Endothelial cell of umbilical vein (primary cell): ENCODE results near the gene PRR7. TPM values are rescaled to one million over a fixed set of nuclear protein-coding genes. Genes with fewer than 3 reads are reported as not detected.

Experiments
- BruUV-seq: library from RNA; stranded (reverse); fragments of 400-500 nt; replicated peaks from 2 replicates; lab custom pipeline; 2021; lab: Mats Ljungman, UMichigan
- CTCF ChIA-PET: fragments of 300-600, 350-600 bp; sonication (Branson Sonifier 250); formaldehyde crosslinking; loops from one replicate; lab custom pipeline; 2021; ENCODE audit warnings: antibody characterized with exemption, inconsistent platforms; lab: Charles Lee
- POLR2A ChIA-PET: fragments of 300-600, 350-600 bp; sonication (Branson Sonifier 250); formaldehyde crosslinking; loops from one replicate; lab custom pipeline; 2021; ENCODE audit warnings: antibody characterized with exemption, inconsistent platforms; lab: Charles Lee
- DNase-seq: peaks from one replicate; pipeline ENCODE4 v3.0.0-alpha.2; 2011; ENCODE audit warnings: low read depth, low spot score
- FAIRE-seq: peaks from 2 replicates; lab custom pipeline; 2011; peaks lifted over from hg19 to GRCh38; lab: Jason Lieb, UNC
- H2AFZ ChIP-seq: 2 replicates; pipeline ENCODE4 v1.6.0; 2012; ENCODE audit warnings: low read depth, low read length, control low read depth, inconsistent platforms
- H3K27ac ChIP-seq: 2 replicates; pipeline ENCODE4 v1.5.1; 2011; ENCODE audit warnings: low read depth, mild to moderate bottlenecking, control low read depth, low read length, moderate library complexity; ENCODE audit not compliant: insufficient read depth
- H3K27me3 ChIP-seq, 2 experiments: 2 replicates each; pipeline versions ENCODE4 v1.6.0 to v1.6.1; 2011; ENCODE audit warnings: low read length in 2 of 2, mixed read lengths in 1 of 2; ENCODE audit not compliant: control insufficient read depth in 2 of 2, insufficient read depth in 2 of 2
- H3K36me3 ChIP-seq, 2 experiments: 2 replicates in 1 of 2; 3 replicates in 1 of 2; pipeline ENCODE4 v1.5.1; 2011; ENCODE audit warnings: low read length in 2 of 2, mild to moderate bottlenecking in 1 of 2, moderate library complexity in 1 of 2; ENCODE audit not compliant: control insufficient read depth in 2 of 2, insufficient read depth in 2 of 2; ENCODE audit errors: extremely low read depth in 1 of 2
- H3K4me1 ChIP-seq: 3 replicates; pipeline ENCODE4 v1.5.1; 2011; ENCODE audit warnings: mild to moderate bottlenecking, low read length; ENCODE audit not compliant: control insufficient read depth, insufficient read depth; ENCODE audit errors: extremely low read depth
- H3K4me2 ChIP-seq: 2 replicates; pipeline ENCODE4 v1.6.1; 2011; ENCODE audit warnings: low read length, control low read depth, mixed read lengths; ENCODE audit not compliant: insufficient read depth
- H3K4me3 ChIP-seq, 3 experiments: fragments of 200-600 bp in 1 of 3; sonication (generic), shearing (Covaris generic) in 1 of 3; replicated peaks in 1 of 3; 2 replicates each; pipeline ENCODE4 v1.5.1; 2011 to 2016; ENCODE audit warnings: control low read depth in 3 of 3, low read length in 3 of 3, mild to moderate bottlenecking in 2 of 3, inconsistent platforms in 1 of 3, low read depth in 1 of 3, moderate library complexity in 1 of 3; ENCODE audit not compliant: insufficient read depth in 1 of 3
- H3K79me2 ChIP-seq: 2 replicates; pipeline ENCODE4 v1.6.0; 2012; ENCODE audit warnings: low read length, inconsistent platforms; ENCODE audit not compliant: control insufficient read depth, insufficient read depth
- H3K9ac ChIP-seq: replicated peaks from 2 replicates; pipeline ENCODE3; 2011; ENCODE audit warnings: low read length, control low read depth; ENCODE audit not compliant: insufficient read depth; ENCODE audit errors: extremely low read depth
- H3K9me1 ChIP-seq: replicated peaks from 3 replicates; pipeline ENCODE4 v1.6.0; 2011; ENCODE audit warnings: mild to moderate bottlenecking, low read length; ENCODE audit not compliant: control insufficient read depth, insufficient read depth; ENCODE audit errors: extremely low read depth
- H3K9me3 ChIP-seq: replicated peaks from 2 replicates; pipeline ENCODE4 v1.5.1; 2012; ENCODE audit warnings: low read length, inconsistent platforms; ENCODE audit not compliant: control insufficient read depth, insufficient read depth
- H4K20me1 ChIP-seq: replicated peaks from 2 replicates; pipeline ENCODE3; 2011; ENCODE audit warnings: mild to moderate bottlenecking, low read length; ENCODE audit not compliant: control insufficient read depth, insufficient read depth; ENCODE audit errors: extremely low read depth
- CTCF ChIP-seq, 2 donors: IDR thresholded peaks; 1 replicate in 1 of 2; 2 replicates in 1 of 2; pipeline ENCODE4 v1.5.1; 2011; ENCODE audit warnings: low read length in 2 of 2, mild to moderate bottlenecking in 2 of 2, moderate library complexity in 2 of 2, control low read depth in 1 of 2, inconsistent platforms in 1 of 2, low read depth in 1 of 2; ENCODE audit not compliant: insufficient read depth in 1 of 2; ENCODE audit errors: extremely low read depth in 1 of 2
- EZH2 ChIP-seq: IDR thresholded peaks from 2 replicates; pipeline ENCODE4 v1.6.1; 2012; ENCODE audit warnings: borderline replicate concordance, low read depth, mild to moderate bottlenecking, moderate library complexity, low read length, inconsistent platforms; ENCODE audit not compliant: severe bottlenecking
- FOS ChIP-seq: IDR thresholded peaks from 2 replicates; pipeline ENCODE4 v1.6.1; 2011; ENCODE audit warnings: mild to moderate bottlenecking, low read length, moderate library complexity, borderline replicate concordance; ENCODE audit not compliant: insufficient read depth
- GATA2 ChIP-seq: IDR thresholded peaks from 2 replicates; pipeline ENCODE4 v1.7.0; 2011; ENCODE audit warnings: low read depth, mild to moderate bottlenecking, moderate library complexity, mixed read lengths, low read length; ENCODE audit not compliant: insufficient read length, insufficient read depth
- JUN ChIP-seq: IDR thresholded peaks from 2 replicates; pipeline ENCODE4 v1.6.1; 2011; ENCODE audit warnings: borderline replicate concordance, low read depth; ENCODE audit not compliant: insufficient read length, insufficient read depth
- MAX ChIP-seq: IDR thresholded peaks from 2 replicates; pipeline ENCODE4 v1.6.1; 2011; ENCODE audit not compliant: insufficient read depth, insufficient read length
- MYC ChIP-seq: IDR thresholded peaks from one replicate; pipeline ENCODE4 v1.6.1; 2011; ENCODE audit warnings: mild to moderate bottlenecking, low read depth, low read length
- POLR2A ChIP-seq: IDR thresholded peaks from 2 replicates; pipeline ENCODE4 v1.6.1; 2012; ENCODE audit warnings: low read depth, mild to moderate bottlenecking, control low read depth, low read length
- POLR2AphosphoS5 ChIP-seq: IDR thresholded peaks from 2 replicates; pipeline ENCODE4 v1.6.1; 2012; ENCODE audit warnings: low read depth, mild to moderate bottlenecking, control low read depth, low read length, moderate library complexity; ENCODE audit not compliant: insufficient read depth
- dilution Hi-C: fragments of 300-500 bp; cut with MboI; formaldehyde crosslinking; loops from one replicate; pipeline ENCODE4 v1.15.0; 2019; ENCODE audit warnings: low sequenced_read_pairs; ENCODE audit not compliant: extremely low pct_ligation_motif_present
- intact Hi-C: fragments of 100-400 bp; cut with micrococcal nuclease; formaldehyde crosslinking; loops from one replicate; pipeline ENCODE4 v1.10.0; 2022
- polyA plus RNA-seq, 4 experiments: library from polyadenylated mRNA; depleted of rRNA in 3 of 4; stranded (reverse) in 3 of 4; unstranded in 1 of 4; fragments of >200 nt; gene quantifications; 2 replicates each; pipeline versions ENCODE4 v1.2.1 to v1.2.3, GENCODE V29; 2011 to 2012; ENCODE audit warnings: missing spikeins in 1 of 4
- total RNA-seq: library from RNA; stranded (reverse); gene quantifications from 2 replicates; pipeline ENCODE4 v1.2.3, GENCODE V29; 2021

PRR7 gene
- total and polyA plus RNA-seq, 2 donors (not counting 3 experiments of a cell fraction or from before 2014, with no cell fraction given), result 6.5 to 6.6 TPM

GRCh38 chr5:177449140-177450061 lies 2.8 kb downstream of the PRR7 start:
- POLR2A ChIA-PET, result interaction anchor here (0.6 to 1.0 kb wide), 2 partner anchors 48 to 55 kb away, joined by 3 read pairs; partner anchors contain the start of gene PDLIM7
- TF ChIP-seq POLR2A, result no peak
- TF ChIP-seq CTCF (IDR thresholded peaks at IDR 0.05; ENCODE audit: extremely low read depth in 1 of 2, insufficient read depth in 1 of 2, low read depth in 1 of 2, low read length in 2 of 2), result no peak
- no peak for TF ChIP-seq JUN
- TF ChIP-seq MAX, result no peak
- TF ChIP-seq EZH2, result no peak
- TF ChIP-seq MYC, result no peak
- TF ChIP-seq POLR2AphosphoS5, result no peak
- no peak for TF ChIP-seq GATA2
- TF ChIP-seq FOS, result no peak
- Histone ChIP-seq H3K9ac (no peak overlapping the region), H3K79me2 (no peaks in the 10 kb centered on the region), H3K27me3 (no peaks in the 10 kb centered on the region), H2AFZ (no peak overlapping the region), H3K4me1 (peaks cover 32% of the 10 kb centered on the region), H3K9me3 (no peaks in the 10 kb centered on the region), H3K27ac (no peak overlapping the region), H4K20me1 (no peaks in the 10 kb centered on the region), H3K4me2 (no peak overlapping the region), H3K4me3 (no peak overlapping the region), H3K9me1 (no peaks in the 10 kb centered on the region), H3K36me3 (no peaks in the 10 kb centered on the region)
- no TSS peak for BruUV-seq
- dilution Hi-C loops, result no loop called here
- intact Hi-C loops, result no loop called here
- FAIRE-seq (no peak), DNase-seq (no peak)
- CTCF ChIA-PET, result interaction anchor here (1.2 to 13.5 kb wide), 6 partner anchors 8 to 139 kb away, joined by 3 to 288 read pairs (median 8); partner anchors contain the start of gene PFN3
